CD4-positive, alpha-beta T cell treated with Interleukin-1 beta for 1 hour (primary cell): ENCODE results near the gene TIMM13.

Experiments
- DNase-seq, 2 donors: peaks; one replicate each; pipeline ENCODE4 v3.0.0-alpha.2; 2020 to 2022

Gene TIMM13

DNA sequence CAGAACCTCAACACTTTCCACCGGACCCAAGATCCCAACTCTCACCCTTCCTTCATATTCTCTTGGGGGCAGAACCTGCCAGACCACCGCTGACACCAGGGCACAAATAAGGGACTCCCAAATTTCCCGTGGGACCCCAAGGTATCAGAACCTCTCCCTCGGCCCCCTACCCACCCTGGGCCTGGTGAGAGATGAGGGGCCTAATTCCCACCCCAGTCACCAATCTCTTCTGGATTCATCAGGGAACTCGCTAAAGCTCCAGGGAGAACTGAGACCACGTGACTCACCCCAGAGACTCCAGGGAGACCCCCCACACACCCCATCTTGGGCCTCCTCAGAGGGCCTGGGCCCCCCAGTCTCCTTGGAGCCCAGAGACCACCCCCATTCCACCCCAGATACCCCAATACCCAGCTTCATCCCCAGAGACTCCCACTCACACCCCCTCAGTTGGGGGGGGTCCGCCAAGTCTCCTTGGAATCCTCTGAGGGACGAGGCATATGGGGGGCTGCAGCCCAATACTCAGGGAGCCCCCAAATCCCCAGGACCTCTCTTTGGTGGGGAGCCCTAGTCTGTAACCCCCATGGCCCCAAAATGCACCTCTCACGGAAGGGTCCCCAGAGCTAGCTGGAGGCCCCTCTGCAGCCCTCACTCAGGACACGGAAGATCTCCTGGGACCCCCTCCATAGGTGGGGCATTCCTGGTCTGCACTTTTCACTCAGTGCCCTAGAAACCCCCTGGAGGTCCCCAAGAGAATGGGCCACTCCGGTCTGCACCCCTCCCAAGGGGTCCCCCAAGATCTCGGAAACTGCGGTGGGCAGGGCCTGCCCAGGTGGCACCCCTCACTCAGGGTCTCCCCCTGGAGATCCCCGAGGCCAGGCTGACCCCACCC is 27.8 kb upstream of the TIMM13 start:
- no peak for DNase-seq

DNA sequence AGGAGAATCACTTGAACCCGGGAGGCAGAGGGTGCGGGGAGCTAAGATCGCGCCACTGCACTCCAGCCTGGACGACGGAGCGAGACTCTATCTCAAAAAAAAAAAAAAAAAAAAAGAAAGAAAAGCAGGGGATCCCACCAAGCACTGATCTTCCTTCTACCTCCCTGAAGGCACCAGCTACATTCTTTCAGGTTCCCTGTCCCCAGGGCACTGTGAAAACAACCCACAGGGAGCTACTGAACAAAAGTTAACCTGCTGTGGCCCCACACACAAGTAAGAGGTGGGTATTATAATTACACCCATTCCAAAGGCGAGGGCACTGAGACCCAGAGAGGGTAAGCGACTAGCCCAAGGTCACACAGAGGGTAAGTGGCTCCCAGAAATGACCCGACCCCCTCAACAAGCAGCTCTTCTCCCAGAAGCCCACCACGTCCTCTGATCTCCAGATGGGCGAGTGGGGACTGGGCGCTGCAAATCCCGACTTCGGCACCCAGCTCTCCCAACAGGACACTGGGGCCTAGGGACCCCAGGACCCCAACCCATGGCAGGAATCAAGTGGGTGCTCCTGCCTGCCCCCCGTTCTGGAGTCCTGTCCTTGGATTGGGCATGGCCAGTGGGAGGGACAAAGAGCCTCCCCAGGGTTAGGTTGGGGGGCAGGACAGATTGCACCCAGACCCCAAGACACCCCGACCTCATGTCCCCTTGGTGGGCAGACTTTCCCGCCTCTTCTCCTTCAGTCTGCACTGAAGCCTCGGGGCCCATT is 27.0 kb upstream of the TIMM13 start:
- DNase-seq: no peak

DNA sequence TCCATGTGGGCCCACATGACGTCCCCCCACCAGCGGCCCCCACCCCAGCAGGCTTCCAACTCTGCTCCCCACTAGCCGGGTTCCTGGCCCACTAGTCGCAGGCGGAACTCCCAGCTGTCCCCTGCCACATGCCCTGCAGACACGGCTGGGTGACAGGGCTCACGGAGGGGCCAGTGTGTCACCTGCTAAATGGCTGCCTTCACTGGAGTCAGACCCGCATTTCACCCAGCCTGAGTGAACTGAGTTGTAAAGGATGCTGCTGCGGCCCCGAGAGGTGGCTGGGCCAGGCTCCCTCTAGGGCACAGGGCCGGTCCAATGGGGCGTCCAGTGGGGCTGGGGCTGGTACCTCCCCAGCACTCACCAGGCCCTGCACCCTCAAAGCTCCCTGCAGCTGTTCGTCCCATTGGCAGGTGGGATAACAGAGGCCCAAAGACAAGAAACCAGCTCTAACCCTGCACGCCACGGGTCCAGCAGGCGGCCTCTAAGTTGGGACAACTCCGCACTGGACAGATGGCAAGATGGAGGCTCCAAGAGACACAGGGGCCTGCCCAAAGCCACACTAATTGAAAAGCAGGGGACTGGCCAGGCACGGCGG is 26.1 kb upstream of the TIMM13 start:
- DNase-seq: no peak

DNA sequence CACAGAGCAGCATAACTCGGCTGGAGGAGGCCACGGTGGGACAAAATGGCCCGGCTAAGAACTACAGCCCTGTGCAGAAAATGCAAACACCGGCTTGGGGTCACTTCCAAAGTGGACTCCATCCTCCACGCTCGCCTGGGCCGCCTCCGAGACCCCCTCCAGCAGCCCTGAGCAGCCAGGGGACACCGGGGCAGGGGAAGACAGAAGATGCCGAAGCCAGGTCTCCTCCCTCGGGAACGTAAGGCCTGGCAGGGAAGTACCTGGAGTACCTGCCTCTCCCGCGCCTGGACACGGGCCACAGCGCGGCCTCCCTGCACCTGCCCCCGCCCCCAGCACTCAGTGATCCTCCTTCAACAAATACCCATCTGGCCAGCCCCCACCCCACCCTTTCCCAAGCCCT is 24.4 kb upstream of the TIMM13 start:
- no peak for DNase-seq

DNA sequence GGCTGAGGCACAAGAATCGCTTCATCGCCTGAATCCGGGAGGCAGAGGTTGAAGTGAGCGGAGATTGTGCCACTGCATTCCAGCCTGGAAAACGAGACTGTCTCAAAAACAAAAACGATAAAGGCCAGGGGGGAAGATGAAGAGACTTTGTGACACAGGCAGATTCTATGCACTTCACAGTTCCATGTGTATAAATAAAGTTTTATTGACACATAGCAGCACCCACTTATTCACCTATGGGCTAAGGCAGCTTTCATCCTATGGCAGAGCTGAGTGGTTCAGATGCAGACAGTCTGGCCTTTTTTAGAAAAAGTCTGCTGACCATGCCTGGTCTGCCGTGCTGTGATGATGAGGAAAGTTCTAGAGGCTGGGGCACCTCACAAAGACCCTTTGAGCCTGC is 23.8 kb upstream of the TIMM13 start:
- no peak for DNase-seq

DNA sequence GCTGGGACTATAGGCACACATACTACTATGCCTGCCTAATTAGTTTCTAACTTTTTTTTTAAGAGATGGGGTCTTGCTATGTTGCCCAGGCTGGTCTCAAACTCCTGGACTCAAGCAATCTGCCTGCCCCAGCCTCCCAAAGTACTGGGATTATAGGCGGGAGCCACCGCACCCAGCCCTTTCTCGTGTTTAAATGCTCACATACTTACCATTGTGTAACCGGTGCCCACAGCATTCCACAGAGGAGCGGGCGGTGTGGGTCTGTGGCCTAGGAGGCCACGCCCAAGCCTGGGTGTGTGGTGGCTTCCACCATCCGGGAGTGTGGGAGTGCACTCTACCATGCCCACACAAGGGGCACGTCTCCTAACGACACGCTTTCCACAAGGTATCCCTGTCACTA is 21.6 kb upstream of the TIMM13 start:
- no peak for DNase-seq

DNA sequence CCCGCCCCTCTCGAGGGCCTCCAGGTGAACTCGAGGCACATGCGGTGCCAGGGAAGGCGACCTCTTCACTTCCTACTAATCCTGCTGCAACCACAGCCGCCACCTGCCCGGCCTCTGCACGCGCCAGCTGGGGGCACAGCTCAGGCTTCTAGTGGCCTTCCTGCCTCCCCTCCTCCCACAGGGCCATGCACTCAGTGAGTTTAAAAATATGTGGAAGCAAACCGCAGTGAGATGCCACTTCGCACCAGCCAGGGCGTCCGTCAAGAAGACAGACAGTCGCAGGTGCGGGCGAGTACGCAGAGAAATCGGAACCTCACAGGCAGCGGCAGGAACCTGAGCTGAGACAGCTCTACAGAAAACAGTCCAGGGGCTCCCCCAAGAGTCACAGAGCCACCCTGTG is 19.0 kb upstream of the TIMM13 start:
- DNase-seq: peak; percentile 14 to 35

DNA sequence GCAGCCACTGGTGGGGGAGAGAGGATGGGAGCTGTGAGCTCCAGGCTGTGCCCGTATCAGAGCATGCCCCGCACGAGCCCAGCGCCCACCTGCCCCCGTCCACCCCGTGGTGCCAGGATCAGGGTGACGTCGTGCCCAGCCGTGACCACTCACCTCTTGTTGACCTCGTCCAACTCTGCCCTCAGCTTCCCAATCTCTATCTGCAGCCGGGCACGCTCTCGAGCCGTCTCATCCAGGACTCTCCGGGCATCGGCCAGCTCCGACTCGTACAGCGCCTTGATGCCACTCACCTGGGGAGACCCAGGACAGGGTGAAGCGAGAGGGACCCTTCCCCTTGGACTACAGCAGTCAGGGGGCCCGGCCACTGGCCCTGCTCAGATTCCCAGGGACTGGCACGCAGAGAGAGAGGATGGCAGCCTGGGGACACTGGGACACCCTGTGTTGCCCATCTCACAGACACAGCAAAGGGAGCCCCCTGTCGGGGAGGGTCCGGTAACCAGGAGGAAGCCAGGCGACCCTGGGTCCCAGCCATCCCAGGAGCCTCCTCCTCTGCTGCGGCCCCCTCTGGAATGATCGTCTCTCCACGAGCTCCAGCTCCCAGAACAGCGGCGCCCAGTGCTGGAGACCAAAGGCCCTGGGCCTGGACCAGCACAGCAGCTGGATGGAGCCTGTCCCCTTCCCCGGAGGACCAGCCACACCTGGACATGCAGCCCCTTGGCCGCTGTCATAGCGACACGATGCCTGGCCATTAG is 17.0 kb upstream of the TIMM13 start:
- no peak for DNase-seq

DNA sequence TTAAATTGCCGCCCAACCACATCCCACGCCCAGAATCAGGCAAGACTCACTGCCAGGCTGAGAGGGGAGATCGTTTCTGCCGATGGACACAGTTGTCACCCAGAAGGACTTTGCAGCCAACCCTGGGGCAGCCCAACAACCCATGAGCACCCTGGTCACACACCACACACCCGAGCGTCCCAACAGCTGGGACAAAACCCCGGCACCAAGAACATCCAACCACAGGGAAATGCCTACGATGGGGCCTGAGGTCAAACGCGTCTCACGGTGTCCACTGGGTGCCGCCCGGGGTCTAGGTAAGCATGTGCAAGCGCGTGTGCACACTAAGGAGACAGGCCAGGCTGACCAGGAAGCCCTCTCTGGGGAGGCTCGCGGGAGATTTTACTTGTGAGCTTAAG is 16.4 kb upstream of the TIMM13 start:
- no peak for DNase-seq

DNA sequence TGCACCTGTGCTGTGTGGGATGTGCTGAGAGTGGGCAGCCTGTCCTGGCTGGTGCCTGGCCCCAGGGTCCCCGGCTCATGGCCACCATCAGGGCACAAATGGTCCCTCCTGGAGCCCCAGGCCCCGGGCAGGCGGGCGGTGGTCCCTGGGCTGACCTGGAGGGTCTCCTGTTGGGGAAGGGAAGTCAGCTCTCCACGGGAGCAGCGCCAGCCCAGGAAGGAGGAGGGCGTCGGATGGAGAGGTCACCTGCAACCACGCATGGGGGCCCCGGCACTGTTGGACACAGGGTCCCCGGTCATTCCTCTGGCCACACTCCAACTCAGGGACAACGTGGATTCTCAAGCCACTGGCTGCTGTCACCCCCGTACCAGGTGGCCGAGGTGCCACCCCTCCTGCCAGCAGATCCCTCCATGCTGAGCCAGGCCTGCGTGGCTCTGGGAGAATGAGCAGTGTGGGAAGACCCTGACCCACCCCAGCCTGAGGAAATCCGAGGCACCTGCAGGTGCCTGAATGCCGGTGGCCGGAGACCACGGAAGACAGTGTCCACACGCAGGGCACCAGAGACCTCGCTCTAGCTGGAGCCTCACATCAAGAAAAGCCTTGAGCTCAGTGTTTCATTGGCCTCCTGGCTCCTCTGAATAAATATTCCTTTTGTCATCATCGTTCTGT is 15.9 kb upstream of the TIMM13 start:
- no peak for DNase-seq

DNA sequence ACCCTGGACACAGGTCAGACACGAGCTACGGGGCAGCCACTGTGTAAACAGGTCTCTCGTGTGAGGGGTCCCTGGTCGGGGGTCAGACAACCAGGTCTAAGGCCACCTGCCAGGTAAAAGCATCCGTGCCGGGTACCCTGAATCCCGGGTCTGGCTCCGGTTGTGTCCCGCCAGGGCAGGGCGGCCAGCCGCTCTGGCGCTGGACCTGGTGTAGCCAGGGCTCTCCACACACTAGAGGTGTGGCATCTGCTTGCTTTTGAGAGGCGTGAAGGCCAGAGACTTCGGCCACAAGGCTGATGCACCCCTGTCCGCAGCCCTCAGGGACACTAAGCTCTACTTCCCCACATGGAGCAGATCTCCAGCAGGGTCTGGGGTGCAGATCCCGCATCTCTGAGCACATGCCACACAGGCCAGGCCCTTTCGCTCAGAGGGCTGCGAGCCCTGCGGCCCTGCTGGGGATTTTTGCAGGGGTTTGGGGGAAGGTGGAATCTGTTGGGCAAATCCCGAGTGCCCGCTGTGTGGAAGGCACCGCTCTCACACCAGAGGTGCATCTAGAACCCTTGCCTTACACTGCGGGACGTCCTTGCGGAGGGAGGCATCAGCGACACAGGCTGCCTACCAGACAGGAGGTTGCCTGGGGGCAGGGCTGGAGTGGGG is 13.8 kb upstream of the TIMM13 start:
- no peak for DNase-seq

DNA sequence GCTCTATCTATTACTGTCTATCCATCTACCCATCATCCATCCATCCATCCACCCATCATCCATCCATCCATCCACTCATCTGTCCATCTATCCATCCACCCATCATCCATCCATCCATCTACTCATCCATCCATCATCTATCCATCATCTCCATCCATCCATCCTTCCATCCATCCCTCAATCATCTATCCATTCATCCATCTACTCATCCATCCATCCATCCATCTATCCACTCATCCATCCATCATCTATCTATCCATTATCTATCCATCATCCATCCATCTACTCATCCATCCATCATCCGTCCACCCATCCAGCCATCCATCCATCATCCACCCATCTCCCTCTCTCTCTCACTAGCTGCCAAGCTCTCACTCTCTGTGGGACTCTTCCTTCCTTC is 13.1 kb upstream of the TIMM13 start:
- no peak for DNase-seq

DNA sequence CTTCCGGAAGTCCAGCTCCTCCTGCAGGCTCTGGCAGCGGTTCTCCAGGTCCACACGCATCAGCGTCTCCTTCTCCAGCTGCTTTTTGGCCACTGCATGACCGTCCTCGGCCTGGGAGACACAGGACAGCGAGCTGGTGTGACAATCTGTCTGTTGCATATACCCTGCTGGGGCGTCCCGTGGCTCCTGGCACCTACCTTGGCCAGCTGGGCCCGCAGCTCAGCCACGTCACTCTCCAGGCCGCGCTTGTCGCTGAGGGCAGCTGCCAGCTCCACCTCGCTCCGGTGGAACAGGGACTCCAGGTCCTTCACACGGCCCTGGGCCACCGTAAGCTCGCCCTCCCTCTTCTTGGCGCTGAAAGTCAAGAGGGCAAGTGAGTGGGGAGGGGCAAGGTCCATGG is 10.8 kb upstream of the TIMM13 start:
- no peak for DNase-seq

DNA sequence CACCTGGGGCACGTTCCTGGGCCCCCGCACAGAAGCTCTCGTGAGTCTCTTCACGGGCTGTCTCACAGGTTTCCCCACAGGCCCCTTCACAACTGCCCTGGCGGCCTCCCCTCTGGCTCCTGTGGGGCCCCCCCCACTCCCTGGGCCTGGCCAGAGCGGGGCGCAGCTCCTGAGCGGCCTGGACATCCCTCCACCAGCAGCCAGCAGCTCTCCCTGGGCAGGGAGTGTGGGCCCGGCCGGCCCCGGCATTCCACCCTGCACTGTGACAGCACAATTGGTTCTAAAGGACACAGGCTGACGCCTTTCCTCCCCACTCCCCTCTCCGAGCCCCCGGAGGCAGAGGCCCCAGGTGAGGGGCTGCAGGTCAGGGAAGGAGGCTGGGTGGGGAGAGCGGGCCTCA is 9.5 kb upstream of the TIMM13 start:
- no peak for DNase-seq

DNA sequence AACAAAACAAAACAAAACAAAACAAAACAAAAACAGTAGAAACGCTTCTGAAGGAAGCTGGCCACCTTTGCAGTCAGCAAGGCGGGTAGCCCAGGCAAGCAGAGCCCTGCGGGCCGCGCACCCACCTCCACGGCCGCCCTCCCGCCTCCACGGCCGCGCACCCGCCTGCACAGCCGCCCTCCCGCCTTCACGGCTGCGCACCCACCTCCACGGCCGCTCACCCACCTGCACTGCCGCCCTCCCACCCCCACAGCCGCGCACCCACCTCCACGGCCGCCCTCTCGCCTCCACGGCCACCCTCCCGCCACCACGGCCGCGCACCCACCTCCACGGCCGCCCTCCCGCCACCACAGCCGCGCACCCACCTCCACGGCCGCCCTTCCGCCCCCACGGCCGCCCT is 9.0 kb upstream of the TIMM13 start:
- no peak for DNase-seq

DNA sequence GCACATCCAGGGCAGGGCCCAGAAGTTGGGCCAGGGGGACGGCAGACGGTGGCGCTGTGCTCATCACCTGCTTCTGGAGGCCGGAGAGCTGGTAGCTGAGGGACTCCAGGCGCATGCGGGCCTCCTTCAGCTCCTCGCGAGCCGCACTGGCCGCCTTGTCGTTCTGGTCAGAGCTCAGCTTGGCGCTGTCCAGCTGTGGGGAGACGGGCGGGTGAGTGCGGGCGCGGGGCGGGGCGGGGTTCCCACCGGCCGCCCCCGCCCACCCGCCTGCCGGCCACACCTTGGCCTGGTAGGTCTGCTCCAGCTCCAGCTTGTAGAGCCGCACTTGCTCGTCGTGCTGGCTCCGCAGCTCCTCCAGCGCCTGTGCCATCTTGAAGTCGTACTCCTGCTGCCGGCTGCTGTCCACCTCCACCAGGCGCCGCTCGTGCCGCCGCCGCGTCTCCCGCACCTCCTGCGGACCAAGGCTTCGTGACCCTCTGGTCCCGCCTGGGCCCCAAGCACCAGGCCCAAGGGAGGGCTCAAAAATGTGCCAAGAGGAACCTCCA is 7.4 kb upstream of the TIMM13 start:
- DNase-seq: no peak

DNA sequence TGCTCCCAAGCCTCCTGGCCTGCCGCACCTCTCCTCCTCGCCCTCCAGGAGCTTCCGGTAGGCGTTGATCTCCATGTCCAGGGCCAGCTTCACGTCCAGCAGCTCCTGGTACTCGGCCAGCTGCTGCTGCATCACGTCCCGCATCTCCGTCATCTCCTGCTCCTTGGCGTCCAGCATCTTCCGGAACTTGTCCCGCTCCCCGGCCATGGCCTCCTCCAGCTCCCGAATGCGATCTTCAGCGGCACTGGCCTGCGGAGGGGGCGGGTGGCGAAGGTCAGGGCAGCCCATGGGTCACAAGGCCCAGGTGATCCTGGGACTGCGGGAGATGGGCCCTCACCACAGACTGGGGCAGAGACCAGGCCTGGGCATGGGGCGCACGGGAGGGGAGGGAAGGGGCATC is 6.9 kb upstream of the TIMM13 start:
- DNase-seq: no peak

DNA sequence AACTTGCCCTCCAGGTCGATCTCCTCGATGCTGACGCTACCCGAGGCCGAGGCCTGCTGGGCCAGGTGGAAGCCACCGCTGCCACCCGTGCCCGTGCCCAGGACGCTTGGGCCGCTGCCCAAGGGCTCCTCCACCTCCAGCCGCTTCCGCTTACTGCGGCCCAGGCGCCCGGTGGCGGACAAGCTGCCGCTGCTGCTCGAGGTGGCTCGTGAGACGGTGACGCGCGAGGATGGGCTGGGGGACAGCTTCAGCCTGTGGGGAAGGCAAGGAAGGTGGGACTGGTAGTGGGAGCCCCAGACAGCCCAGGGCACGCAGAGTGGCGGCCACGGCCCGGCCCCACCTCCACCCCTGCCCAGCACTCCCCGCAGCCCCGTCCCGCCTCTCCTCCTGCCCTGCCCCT is 6.5 kb upstream of the TIMM13 start:
- no peak for DNase-seq

DNA sequence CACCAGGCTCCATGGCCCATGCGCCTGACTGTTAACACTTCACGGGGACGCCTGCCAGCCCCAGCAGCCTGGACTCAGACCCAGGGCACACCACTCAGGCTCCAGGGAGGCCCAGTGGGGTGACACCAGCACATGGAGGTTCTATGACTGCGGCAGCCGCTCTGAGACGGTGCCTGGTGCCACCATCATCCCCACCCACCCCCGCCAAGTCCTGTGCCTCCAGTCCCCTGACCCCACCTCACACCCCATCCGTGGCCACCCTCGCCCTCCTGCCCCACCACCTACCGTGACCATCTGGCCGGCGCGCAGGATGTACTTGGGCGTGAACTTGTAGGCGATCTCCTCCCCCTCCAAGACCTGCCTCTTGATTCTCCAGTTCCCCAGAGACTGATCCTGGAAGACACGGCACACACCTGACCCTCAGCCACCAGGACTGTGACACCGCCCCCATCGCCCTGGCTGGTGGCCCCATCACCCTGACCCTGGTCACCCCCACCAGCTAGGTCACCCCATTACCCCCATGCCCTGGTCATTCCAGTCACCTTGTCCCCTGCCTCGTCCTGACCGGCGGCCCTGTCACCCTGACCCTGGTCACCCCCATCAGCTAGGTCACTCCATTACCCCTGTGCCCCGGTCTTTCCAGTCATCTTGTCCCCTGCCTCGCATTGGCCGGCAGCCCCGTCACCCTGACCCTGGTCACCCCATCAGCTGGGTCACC is 4.9 kb upstream of the TIMM13 start:
- DNase-seq: no peak

DNA sequence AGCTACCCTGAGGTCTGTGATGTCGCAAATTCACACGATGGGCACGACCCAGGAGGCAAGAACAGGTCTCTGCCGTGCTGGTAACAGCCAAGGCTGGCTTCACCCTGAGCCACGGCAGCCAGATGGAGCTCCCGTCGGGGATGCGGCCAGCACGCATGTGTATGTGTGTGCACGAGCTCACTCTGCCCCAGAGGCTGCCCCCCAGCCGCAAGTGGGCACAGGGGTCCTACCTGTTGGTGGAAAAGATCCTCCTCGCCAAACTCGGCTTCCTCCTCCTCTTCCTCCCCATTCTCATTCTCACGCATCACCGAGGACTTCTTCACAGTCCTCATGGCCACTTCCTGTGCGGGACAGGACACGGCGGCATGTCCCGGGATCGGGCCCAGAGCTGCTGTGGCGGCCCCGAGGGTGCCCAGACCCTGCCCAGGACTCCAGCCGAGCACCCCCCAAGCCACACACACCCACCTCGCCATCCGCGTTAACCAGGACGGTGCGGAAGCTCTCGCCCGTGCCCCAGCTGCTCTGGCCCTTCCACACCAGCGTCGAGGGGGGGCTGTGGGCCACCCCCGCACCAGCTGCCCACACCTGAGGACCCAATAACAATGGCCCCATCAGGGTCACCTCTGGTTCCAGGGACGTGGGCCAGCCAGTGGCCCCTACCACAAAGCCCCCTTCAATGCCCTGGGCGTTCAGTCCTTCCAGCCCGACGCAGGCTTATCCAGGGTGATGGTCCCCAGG is 4.1 kb upstream of the TIMM13 start:
- DNase-seq: no peak
